H7 (cell line): ENCODE results near the gene AFF4. TPM values are rescaled to one million over a fixed set of nuclear protein-coding genes. Genes with fewer than 3 reads are reported as not detected.

Experiments used
- DNase-seq: peaks from one replicate; pipeline ENCODE4 v3.0.0; 2012
- H3K27me3 ChIP-seq: 2 replicates; pipeline ENCODE4 v1.6.0; 2011; ENCODE audit warnings: mild to moderate bottlenecking, low read length; ENCODE audit not compliant: control insufficient read depth, insufficient read depth
- H3K36me3 ChIP-seq: replicated peaks from 2 replicates; pipeline ENCODE4 v1.5.1; 2011; ENCODE audit warnings: low read length; ENCODE audit not compliant: control insufficient read depth, insufficient read depth
- H3K4me3 ChIP-seq: 2 replicates; pipeline ENCODE4 v1.5.1; 2011; ENCODE audit warnings: low read depth, mild to moderate bottlenecking, control low read depth, low read length, moderate library complexity; ENCODE audit not compliant: insufficient read depth
- total RNA-seq: library from RNA; depleted of rRNA; stranded (reverse); fragments of >200 nt; shearing (Covaris generic); gene quantifications from 2 replicates; pipeline ENCODE4 v1.2.3, GENCODE V29; 2014

Gene AFF4
- total RNA-seq, 1 experiment from 2014 or later: 25.1 TPM

DNA sequence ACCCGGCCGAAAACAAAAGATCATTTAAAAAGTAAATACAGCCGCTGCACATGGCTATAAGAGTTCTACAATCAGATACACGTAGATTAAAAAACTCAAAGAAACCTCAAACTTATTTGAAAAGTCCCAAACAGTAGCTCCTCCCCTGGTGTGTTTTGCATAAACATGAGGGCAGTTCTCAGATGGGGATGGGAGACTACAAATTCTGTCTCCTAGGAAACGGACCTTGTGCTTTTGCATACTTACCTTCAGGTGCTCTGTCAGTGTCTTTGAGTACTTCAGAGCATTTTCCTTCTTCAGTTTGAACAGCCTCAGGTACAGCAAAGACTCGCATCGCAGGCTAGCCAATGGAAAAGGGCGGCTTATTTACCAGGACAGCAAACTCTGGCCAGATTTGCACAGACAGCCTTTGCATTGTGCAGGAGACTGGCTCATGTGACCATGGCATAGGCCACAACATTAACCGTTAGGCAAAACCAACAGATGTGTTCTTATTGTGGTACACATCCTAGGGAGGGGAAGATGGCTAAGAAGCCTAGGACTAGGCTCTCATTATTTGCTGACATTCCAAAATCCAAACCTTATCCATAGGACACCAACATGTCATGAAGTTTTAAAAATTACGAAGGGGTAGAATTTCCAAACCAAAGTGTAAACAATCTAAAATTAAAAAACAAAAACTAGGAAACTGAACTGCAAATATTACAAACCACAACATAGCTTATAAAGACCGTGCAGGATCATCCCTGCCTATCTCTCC lies 77.2 kb downstream of the AFF4 start:
- Histone ChIP-seq H3K4me3 (no peak overlapping the region), H3K36me3 (peaks cover 26% of the 10 kb centered on the region), H3K27me3 (no peaks in the 10 kb centered on the region)
- DNase-seq: no peak

GRCh38 chr5:132884548-132884947 lies 78.9 kb downstream of the AFF4 start:
- peaks cover 30% of the 10 kb centered on the region for H3K36me3 ChIP-seq
- no peak overlapping the region for H3K4me3 ChIP-seq
- DNase-seq: no peak
- no peaks in the 10 kb centered on the region for H3K27me3 ChIP-seq

DNA sequence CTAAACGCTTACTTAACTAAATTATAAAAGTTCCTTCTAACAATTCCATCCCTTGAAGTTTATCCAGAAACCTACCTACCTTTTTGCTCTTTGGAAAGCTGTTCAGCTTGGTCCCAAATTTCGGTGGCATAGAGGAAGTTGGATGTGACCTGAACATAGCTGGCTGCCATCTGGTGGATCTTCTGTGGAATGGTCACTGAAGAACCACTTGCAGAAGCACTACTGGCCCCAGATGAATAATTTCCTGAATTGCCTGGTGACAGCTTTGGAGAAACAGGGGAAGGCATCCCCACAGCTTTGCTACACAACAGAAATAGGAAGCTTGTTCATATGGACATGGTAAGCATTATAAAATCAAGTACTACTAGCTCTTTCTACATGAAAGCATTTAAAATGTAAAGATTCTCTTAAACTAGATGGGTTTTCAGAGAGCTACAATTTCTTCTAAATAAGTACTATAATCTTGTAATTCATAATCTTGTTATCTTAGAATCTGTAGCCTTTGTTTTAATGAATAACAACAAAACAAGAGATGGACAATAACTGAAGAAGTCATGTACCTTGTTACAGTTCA lies 80.1 kb downstream of the AFF4 start:
- peaks cover 30% of the 10 kb centered on the region for H3K36me3 ChIP-seq
- DNase-seq: no peak
- no peaks in the 10 kb centered on the region for H3K27me3 ChIP-seq
- no peak overlapping the region for H3K4me3 ChIP-seq

DNA sequence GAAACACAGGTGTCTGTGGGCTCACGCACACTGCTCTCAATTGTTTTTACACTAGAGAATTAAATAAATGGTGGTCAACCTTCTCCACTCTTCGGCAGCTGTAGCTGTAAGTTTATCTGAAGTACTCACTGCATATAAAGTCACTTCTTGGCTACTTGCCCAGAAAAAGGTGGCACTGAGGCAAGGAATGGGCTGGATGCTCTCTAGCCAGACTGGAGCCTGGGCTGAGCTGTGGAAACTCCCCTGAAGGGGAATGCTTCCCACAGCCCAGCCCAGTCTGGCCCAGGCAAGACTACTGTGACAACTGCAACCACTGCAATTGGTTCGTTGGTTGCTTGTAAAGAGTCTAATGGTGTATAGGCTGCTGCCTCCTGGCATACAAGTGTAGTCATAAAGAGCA lies 85.5 kb downstream of the AFF4 start:
- no peak for DNase-seq
- peaks cover 13% of the 10 kb centered on the region for H3K36me3 ChIP-seq
- no peaks in the 10 kb centered on the region for H3K27me3 ChIP-seq
- no peak overlapping the region for H3K4me3 ChIP-seq

DNA sequence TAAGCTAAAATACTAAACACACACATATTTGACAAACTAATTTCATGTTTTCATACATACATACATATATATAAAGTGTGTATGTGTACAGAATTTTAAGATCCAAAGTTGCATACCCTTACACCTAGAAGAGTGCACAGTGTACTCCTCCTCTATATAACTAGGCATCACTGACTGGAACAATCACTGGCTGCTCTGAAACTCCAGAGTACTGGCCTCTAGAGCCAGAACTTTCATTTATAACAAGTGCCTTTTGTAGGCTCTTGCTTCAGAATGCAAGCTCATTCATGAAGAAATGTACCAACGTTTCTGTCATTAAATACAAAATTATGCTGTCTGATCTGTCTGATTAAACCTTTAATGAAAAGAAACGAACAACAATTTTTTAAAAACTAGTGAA lies 86.0 kb downstream of the AFF4 start:
- Histone ChIP-seq H3K27me3 (no peaks in the 10 kb centered on the region), H3K36me3 (peaks cover 13% of the 10 kb centered on the region), H3K4me3 (no peak overlapping the region)
- DNase-seq: no peak

DNA sequence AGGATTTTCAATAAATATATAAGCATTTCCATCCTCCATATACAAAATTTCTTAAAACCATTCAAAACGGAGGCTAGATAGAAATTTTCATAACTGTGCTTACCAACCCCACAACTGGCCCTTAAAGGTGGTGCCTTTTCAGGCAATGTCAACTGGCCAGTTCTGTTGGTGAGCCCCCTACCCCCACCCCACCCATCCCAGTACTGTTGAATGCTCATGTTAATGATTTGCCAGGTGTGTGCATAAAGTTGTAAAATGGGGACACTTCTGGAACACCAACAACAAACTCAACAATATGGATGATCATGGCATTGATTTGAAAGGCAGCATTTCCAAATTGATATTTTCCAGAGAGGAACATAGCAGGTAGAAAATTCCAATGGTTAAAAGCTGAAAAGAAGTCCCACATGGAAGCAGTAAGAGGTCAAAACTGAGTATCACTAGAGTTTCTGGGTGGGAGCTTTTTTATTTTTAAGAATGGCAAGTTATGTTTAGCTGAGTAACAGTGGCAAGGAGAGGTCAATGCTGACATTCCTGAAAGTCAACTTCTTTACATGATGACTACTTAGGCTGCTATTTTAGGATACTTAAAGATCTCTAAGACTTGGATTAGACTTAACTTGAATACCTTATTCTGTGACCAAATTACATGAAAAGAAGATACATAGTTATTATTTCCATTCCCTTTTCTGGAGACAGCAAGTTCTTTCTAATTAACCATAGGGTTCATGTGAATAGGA lies 87.2 kb downstream of the AFF4 start:
- Histone ChIP-seq H3K36me3 (peaks cover 9% of the 10 kb centered on the region), H3K27me3 (no peaks in the 10 kb centered on the region), H3K4me3 (no peak overlapping the region)
- DNase-seq: no peak

DNA sequence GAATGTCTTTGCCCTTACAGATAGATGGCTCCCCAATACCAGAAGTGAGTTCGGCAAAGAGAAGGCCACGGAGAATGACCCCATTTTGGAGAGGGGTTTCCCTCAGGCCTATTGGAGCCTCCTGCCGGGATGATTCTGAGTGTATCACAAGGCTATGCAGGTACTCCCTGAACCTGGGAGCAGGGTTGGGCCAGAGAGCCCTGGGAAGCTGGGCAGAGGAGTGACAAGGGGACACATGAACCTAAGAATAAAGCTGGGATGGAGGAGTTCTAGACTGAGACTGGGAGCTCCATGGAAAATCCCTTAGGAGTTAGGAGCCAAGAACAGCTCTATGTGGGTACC lies 89.5 kb downstream of the AFF4 start:
- Histone ChIP-seq H3K36me3 (peaks cover 3% of the 10 kb centered on the region), H3K27me3 (no peaks in the 10 kb centered on the region), H3K4me3 (no peak overlapping the region)
- DNase-seq: no peak

DNA sequence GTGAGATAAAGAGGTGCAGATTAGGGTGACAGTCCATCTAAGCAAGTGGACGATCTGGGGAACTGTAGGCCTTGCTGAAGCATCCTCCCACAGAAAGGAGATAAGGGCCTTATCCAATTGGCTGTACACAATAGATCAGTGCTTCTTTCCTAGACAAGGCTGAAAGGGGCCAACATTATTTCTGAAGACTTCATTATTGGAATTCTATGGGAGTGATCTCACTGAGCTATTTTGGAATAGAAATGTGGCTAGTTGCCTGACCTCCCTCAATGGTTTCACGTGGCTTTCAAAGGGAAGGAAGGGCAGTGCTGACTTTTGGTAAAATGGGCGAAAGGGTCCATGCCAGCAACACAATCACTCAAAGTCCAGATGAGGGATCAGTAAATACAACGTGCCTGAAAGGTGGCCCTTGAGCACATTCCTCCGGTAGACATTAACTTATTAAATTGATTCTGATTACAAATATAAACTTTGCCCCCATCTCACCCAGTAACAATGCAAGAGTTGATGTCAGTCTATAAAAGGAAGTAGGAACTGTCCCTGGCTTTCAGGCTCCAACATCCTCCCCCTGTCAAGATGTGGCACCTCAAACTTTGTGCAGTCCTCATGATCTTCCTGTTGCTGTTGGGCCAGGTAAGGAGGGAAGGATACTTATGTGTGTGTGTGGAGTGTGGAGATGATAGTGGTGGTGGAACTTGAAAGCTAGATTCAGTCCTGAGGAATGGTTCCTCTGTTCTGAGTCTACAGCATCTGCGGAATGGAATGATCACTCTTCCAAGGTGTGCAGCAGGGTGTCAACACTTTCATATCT lies 90.1 kb downstream of the AFF4 start, which contains the start of gene LEAP2:
Gene LEAP2 (plus strand): TSS at position 550 of the 811 bp plus-strand sequence. CDS start 27 bp downstream, at position 577.
- Histone ChIP-seq H3K4me3 (no peak within 1 kb of the TSS), H3K36me3 (peaks cover 5% of the 10 kb centered on the region), H3K27me3 (no peaks in the 10 kb centered on the region)
- DNase-seq: no peak

GRCh38 chr5:132872788-132873118 lies 90.7 kb downstream of the AFF4 start:
- H3K4me3 ChIP-seq: no peak overlapping the region
- no peak for DNase-seq
- no peaks in the 10 kb centered on the region for H3K27me3 ChIP-seq
- peaks cover 6% of the 10 kb centered on the region for H3K36me3 ChIP-seq

DNA sequence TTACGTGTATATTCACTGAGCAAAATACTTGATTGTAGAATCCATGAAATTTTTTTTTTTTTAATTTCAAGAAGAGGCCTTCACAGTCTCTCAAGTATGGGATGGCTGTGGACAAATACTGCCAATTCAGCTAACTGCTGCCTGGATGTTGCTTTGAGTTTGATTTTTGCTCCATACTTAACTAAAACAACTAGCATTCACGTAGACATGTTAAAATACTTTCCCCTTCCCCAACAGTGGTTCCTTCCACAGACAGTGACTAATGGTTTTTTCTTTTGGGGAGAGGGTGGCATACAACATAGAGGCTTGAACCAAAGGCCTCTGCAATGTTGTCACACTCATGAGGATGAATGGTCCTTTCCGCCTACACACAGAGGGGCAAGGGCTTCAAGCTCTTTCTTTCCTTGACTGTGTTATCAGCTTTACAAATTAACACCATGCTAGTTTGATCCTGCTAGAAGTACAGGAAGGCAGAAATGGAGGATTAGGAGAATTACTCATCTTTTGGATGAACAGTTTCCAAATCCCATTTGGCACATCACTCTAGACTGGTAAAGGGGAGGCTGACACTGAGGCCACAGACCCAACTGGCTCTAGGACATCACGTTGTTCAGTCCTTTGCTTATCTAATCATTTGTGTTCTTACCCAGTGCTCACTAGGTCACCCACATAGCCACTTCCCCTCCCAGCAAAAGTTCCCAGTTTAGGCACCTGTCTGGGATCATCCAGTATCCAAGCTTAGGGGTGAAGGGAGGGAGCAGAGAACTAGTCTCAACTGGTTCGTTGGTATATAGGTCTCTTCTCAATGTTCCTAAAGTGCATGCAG lies 91.8 kb downstream of the AFF4 start:
- H3K36me3 ChIP-seq: peaks cover 9% of the 10 kb centered on the region
- no peaks in the 10 kb centered on the region for H3K27me3 ChIP-seq
- H3K4me3 ChIP-seq: no peak overlapping the region
- DNase-seq: no peak

DNA sequence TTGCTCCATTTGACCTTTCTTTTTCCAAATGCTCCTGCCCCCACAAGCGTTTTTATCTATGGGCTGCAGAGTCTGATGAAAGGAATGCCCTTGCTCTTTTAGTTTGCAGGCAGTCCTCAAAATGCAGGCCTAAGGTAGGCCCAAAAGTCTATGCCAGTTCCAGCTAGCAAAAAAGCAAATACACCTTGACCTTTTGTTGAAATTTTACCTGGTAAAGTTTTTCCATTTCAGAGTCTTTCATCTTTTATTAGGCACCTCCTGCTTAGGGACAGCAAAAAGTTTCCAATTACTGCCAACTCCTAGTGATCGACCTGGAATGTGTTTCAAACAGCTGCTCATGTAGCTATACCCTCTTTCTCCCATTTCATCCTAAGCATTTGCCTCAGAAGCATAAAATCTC lies 92.6 kb downstream of the AFF4 start:
- Histone ChIP-seq H3K27me3 (no peaks in the 10 kb centered on the region), H3K36me3 (peaks cover 8% of the 10 kb centered on the region), H3K4me3 (no peak overlapping the region)
- DNase-seq: no peak

GRCh38 chr5:132868754-132869153 lies 94.7 kb downstream of the AFF4 start:
- H3K4me3 ChIP-seq: no peak overlapping the region
- no peak for DNase-seq
- H3K27me3 ChIP-seq: no peaks in the 10 kb centered on the region
- peaks cover 8% of the 10 kb centered on the region for H3K36me3 ChIP-seq

- Histone ChIP-seq H3K4me3 (peak overlapping the region; percentile 95), H3K27me3 (no peaks in the 10 kb centered on the region), H3K36me3 (peaks cover 8% of the 10 kb centered on the region)
- no peak for DNase-seq
Measured at GRCh38 chr5:132867046-132867451, 96.4 kb downstream of the AFF4 start.
